ENCODE results near the gene CELF5.

CELF5 gene

DNA sequence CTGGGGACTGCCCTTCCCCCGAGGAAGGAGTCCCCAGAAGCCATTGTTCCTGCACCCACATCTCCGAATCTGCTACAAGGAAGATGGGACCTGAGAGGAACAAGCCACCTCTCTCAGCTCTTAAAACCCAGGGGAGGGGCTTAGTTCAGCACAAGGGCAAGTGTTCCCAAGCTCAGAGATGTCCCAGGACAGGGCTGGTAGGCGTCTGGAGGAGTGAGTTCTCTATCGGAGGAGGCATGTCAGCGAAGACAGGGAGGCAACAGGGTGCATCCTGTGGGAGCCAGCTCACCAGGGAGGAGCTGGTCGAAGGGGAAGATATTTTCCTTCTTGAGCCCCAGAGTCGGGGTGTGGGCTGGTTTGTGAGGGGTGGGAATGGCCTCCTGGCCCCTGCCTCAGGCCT, 54.8 kb downstream of the CELF5 start:
- TF ChIP-seq, protein P1, sequence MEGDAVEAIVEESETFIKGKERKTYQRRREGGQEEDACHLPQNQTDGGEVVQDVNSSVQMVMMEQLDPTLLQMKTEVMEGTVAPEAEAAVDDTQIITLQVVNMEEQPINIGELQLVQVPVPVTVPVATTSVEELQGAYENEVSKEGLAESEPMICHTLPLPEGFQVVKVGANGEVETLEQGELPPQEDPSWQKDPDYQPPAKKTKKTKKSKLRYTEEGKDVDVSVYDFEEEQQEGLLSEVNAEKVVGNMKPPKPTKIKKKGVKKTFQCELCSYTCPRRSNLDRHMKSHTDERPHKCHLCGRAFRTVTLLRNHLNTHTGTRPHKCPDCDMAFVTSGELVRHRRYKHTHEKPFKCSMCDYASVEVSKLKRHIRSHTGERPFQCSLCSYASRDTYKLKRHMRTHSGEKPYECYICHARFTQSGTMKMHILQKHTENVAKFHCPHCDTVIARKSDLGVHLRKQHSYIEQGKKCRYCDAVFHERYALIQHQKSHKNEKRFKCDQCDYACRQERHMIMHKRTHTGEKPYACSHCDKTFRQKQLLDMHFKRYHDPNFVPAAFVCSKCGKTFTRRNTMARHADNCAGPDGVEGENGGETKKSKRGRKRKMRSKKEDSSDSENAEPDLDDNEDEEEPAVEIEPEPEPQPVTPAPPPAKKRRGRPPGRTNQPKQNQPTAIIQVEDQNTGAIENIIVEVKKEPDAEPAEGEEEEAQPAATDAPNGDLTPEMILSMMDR (IDR thresholded peaks at IDR 0.05; ENCODE audit: low read depth, low read length) = no peak
- no peak for DNase-seq (ENCODE audit: extremely low read depth, low read depth)

DNA sequence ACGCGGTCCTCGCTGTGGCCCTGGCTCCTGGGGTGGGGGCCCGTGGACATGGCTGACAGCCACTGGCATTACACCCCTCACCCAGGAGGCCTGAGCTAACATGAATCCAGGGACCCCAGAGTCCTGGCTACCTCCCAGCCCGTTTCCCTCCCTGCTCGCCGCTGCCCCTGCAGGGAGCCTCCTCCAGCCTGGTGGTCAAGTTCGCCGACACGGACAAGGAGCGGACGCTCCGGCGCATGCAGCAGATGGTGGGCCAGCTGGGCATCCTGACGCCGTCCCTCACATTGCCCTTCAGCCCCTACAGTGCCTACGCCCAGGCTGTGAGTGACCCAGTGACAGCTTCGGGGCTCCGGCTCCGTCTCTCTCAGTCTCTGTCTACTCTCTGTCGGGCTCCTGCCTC, 56.6 kb downstream of the CELF5 start:
- DNase-seq (ENCODE audit: extremely low read depth, low read depth) = no peak
- TF ChIP-seq, protein P1 (IDR thresholded peaks at IDR 0.05; ENCODE audit: low read depth, low read length) = no peak

DNA sequence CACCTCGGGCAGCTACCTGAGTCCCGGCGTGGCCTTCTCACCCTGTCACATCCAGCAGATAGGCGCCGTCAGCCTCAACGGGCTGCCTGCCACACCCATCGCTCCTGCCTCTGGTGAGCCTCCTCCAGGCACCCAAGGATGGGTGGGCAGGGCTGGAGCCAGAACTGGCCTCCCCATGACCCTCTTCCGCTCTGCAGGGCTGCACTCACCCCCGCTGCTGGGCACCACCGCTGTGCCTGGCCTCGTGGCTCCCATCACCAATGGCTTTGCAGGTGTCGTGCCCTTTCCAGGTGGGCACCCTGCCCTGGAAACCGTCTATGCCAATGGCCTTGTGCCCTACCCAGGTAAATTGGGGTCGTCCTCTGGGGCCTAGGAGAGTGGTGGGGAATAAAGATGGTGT, 57.7 kb downstream of the CELF5 start:
- no peak for DNase-seq (ENCODE audit: extremely low read depth, low read depth)
- TF ChIP-seq, protein P1 (IDR thresholded peaks at IDR 0.05; ENCODE audit: low read depth, low read length) = no peak

DNA sequence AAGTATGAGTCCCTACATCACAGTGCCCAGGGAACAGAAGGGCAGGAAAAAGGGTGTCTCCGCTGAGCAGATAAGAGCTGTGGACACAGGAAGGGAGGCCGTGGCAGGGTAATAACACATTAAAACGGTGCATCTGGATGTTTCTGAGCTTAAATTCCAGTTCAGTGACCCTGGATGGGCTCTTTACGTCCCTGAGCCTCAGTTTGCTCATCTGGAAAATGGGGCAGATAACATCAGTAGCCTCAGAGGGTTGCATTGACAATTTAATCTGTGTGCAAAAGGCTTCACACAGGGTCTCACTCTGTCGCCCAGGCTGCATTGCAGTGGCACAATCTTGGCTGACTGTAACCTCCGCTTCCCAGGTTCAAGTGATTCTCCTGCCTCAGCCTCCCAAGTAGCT, 58.1 kb downstream of the CELF5 start:
- TF ChIP-seq, protein P1 (IDR thresholded peaks at IDR 0.05; ENCODE audit: low read depth, low read length) = no peak
- DNase-seq (ENCODE audit: extremely low read depth, low read depth) = no peak

DNA sequence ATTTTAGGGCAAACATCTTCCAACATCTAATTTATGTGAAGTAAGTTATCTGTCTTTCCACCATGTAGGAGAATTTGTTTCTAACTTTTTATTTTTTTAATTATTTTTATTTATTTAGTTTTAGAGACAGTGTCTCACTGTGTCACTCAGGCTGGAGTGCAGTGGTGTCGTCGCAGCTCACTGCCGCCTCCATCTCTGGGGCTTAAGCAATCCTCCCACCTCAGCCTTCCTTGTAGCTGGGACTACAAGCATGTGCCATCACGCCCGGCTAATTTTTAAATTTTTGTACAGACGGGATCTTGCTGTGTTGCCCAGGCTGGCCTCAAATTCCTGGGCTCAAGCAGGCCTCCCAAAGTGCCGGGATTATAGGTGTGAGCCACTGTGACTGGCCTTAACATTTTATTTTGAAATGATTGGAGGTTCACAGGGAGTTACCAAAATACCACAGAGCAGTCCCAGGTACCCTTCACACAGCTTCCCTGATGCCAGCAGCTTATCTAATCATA, 58.8 kb downstream of the CELF5 start:
- DNase-seq (ENCODE audit: extremely low read depth, low read depth) = no peak
- TF ChIP-seq, protein P1 (IDR thresholded peaks at IDR 0.05; ENCODE audit: low read depth, low read length) = no peak

DNA sequence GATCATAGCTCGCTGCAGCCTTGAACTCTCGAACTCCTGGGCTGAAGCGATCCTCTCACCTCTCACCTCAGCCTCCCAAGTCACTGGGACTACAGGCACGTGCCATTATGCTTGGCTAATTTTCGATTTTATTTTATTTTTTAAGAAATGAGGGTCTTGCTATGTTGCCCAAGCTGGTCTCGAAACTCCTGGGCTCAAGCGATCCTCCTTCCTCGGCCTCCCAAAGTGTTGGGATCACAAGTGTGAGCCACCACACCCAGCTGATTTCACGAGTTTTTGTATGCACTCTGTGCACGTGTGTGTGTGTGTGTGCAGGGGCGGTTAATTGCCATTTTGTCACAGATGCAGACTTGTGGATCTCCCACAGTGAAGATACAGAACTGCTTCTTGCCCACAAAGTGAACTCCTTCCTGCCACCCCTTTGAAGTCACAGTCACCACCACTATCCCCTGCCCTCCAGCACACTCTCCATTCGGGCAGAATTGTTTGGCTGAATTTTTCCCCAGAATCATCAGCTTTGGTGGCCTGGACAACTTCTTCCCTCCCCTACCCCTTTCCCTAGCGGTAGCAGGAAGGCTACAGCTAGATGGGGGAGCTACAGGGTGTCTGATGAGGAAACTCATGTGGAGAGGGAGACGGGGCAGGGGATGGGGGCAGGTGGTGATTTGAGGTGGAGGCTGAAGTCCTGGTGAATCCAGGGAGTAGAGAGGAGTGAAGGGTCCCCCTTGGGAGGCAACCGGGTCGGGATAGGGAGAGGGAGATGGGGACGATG, 59.6 kb downstream of the CELF5 start:
- DNase-seq (ENCODE audit: extremely low read depth, low read depth) = no peak
- TF ChIP-seq, protein P1 (IDR thresholded peaks at IDR 0.05; ENCODE audit: low read depth, low read length) = no peak

DNA sequence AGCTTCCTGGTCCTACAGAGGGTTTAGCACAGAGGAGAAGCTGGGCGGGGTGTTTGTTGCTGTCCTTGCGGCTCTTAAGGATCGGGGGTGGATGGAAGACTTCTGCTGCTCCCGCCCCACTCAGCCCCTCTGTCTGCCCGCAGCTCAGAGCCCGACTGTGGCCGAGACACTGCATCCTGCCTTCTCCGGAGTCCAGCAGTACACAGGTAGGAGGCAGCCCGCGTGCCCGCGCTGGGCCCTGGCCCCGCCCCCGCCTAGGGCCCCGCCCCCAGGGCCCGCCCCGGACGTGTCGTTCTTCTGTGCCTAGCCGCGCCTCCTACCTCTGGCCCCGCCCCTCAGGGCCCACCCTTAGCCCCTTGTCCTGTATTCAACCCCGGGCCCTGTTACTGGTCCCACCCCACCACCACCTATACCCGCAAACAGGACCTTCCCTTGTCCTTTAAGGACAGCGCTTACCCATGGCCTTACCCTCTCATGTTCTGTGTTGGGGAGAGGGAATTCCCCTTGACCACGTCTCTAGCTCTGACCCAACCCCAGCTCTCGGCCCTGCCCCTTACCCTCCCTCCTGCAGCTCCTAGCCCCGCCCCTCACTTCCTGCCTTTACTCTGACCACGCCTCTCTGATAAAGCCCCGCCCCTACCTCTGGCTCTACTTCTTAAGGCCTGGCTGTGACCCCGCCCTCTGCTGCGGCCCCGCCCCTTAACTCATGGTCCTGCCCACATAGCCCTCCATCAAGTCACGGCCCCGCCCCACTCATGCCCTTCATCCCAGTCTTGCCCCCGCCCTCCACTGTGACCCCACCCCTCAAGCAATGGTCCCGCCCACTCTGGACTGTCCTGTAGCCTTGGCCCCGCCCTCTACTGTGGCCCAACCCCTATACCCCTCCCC, 60.5 kb downstream of the CELF5 start:
- TF ChIP-seq, protein P1 (IDR thresholded peaks at IDR 0.05; ENCODE audit: low read depth, low read length) = no peak
- DNase-seq (ENCODE audit: extremely low read depth, low read depth) = no peak
